HL-60 (cell line): ENCODE data around the gene GLRA1.

Experiments used
- DNase-seq, 2 experiments: peaks; one replicate each; pipeline ENCODE4 v3.0.0-alpha.2; 2010 to 2020; ENCODE audit warnings: low read depth in 1 of 2, low spot score in 1 of 2
- H3K27ac ChIP-seq: fragments of 250-450 bp; sonication (Bioruptor Pico); replicated peaks from 2 replicates; pipeline ENCODE4 v1.5.1; 2020; ENCODE audit warnings: mild to moderate bottlenecking, moderate library complexity
- H3K27me3 ChIP-seq: fragments of 250-450 bp; sonication (Bioruptor Pico); 2 replicates; pipeline ENCODE4 v1.5.1; 2021; ENCODE audit warnings: mild to moderate bottlenecking, moderate library complexity; ENCODE audit not compliant: insufficient read depth, poor library complexity, severe bottlenecking
- H3K4me3 ChIP-seq: replicated peaks from 2 replicates; pipeline ENCODE4 v1.5.1; 2011; ENCODE audit warnings: mild to moderate bottlenecking, control low read depth, low read length; ENCODE audit not compliant: insufficient read depth
- CTCF ChIP-seq: IDR thresholded peaks from one replicate; pipeline ENCODE4 v1.5.1; 2011; ENCODE audit warnings: low read length, control low read depth, inconsistent platforms; ENCODE audit not compliant: insufficient read depth
- GABPA ChIP-seq: IDR thresholded peaks from 2 replicates; pipeline ENCODE4 v1.6.1; 2012; ENCODE audit warnings: low read depth
- POLR2AphosphoS5 ChIP-seq: IDR thresholded peaks from 2 replicates; pipeline ENCODE4 v1.6.1; 2012; ENCODE audit warnings: low read depth
- REST ChIP-seq: IDR thresholded peaks from 2 replicates; pipeline ENCODE4 v1.6.1; 2012; ENCODE audit warnings: low read depth; ENCODE audit not compliant: insufficient replicate concordance
- SPI1 ChIP-seq: IDR thresholded peaks from 2 replicates; pipeline ENCODE4 v1.6.1; 2012; ENCODE audit warnings: low read depth, mild to moderate bottlenecking, borderline replicate concordance

Gene GLRA1

DNA sequence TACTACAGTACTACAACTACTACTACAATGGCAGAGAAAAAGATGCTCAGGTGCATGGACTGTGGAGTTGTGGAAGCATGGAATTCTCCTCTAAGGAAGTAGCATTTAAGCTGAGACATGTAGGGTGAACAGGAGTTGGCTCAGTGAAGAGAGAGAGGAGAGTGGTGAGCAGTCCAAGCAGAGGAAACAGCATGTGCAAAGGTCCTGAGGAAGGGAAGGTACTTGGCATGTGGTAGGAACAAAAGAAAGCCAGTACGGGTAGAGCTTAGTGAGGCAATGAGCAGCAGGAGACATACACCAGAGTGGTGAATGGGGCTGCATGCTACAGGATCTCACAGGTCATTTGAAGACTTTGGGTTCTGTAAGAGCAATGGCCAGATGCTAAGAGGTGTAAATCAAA is 41.4 kb upstream of the GLRA1 start:
- no peak overlapping the region for H3K4me3 ChIP-seq
- no peak for TF ChIP-seq SPI1
- no peak for TF ChIP-seq GABPA
- no peak for TF ChIP-seq POLR2AphosphoS5
- no peak for TF ChIP-seq REST
- TF ChIP-seq CTCF = no peak

DNA sequence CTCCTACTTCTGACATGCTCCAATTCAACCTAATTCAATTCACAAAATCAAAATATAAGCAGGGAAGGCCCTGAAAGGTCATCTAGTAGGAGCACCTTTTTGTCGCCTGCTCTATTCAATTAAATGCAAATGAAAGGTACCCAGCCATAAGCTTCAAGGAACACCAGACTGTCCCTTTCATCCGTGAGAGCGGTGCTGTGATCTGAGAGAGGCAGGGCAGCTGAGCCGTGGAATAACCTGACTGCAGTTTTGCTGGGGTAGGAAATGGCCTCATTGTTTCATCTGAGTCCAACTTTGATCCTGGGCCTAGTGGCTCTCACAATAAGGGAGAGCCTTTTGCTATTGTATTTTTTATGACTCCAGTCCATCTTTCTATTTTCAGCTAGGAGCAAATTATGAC is 39.8 kb upstream of the GLRA1 start:
- no peak for DNase-seq
- Histone ChIP-seq H3K27ac (no peak overlapping the region), H3K4me3 (no peak overlapping the region), H3K27me3 (peaks cover 2% of the 10 kb centered on the region)
- TF ChIP-seq GABPA = no peak

More for the DNA sequence above, 41.4 kb upstream of the GLRA1 start:
- DNase-seq = no peak
- Histone ChIP-seq H3K27me3 (no peaks in the 10 kb centered on the region), H3K27ac (no peak overlapping the region)

DNA sequence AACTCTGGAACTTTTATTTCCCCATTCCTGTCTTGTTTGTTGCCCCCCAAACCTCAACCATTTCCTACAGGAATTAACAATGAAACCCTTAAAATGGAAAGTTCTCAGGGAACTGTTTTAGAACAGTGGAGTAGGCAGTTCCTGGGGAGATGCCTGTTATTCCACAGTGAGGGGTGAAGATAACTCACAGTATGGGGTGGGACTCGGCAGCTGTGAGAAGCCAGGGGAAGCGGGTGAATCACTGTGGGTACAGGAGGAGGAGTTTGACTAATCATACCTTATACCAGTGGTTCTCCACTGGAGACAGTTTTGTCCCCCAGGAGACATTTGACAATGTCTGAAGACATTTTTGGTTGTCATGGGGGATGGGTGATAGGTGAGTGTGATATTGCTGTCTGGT is 36.9 kb upstream of the GLRA1 start:
- Histone ChIP-seq H3K27me3 (peaks cover 2% of the 10 kb centered on the region), H3K4me3 (no peak overlapping the region), H3K27ac (no peak overlapping the region)
- DNase-seq = no peak
- TF ChIP-seq SPI1 = no peak
- TF ChIP-seq POLR2AphosphoS5 = no peak
- no peak for TF ChIP-seq GABPA
- TF ChIP-seq REST = no peak

GRCh38 chr5:151958111-151958510 is 33.5 kb upstream of the GLRA1 start:
- peaks cover 4% of the 10 kb centered on the region for H3K27me3 ChIP-seq
- no peak for DNase-seq
- no peak overlapping the region for H3K4me3 ChIP-seq
- H3K27ac ChIP-seq = no peak overlapping the region
- no peak for TF ChIP-seq POLR2AphosphoS5
- no peak for TF ChIP-seq CTCF
- TF ChIP-seq SPI1 = no peak
- no peak for TF ChIP-seq REST
- TF ChIP-seq GABPA = no peak
